Measurements from ENCODE around the gene ARL13A.
"Not testable (repeated sequence)": the region's sequence is repeated elsewhere in the genome, so short reads cannot be mapped to it uniquely, and the experiment has no call there.

ARL13A gene

GRCh38 chrX:100984818-100985217, 15.3 kb downstream of the ARL13A start:
- in situ Hi-C loops (cut with MboI; ENCODE audit: low sequenced_read_pairs) = no loop called here

- in situ Hi-C loops (cut with MboI; ENCODE audit: low sequenced_read_pairs) = no loop called here
Observed at GRCh38 chrX:100990139-100990538, 20.6 kb downstream of the ARL13A start.

- in situ Hi-C loops (cut with MboI; ENCODE audit: low sequenced_read_pairs) = no loop called here
Observed at GRCh38 chrX:100994352-100995281, 25.1 kb downstream of the ARL13A start.

GRCh38 chrX:100995469-100995868, 26.0 kb downstream of the ARL13A start:
- in situ Hi-C loops (cut with MboI; ENCODE audit: low sequenced_read_pairs) = no loop called here

GRCh38 chrX:100999451-100999850, 29.9 kb downstream of the ARL13A start:
- in situ Hi-C loops (cut with MboI; ENCODE audit: low sequenced_read_pairs) = no loop called here

GRCh38 chrX:101009090-101009489, 39.6 kb downstream of the ARL13A start:
- in situ Hi-C loops (cut with MboI; ENCODE audit: low sequenced_read_pairs) = no loop called here

- in situ Hi-C loops (cut with MboI; ENCODE audit: low sequenced_read_pairs) = not testable (repeated sequence)
Observed at GRCh38 chrX:101012031-101012430, 42.5 kb downstream of the ARL13A start.

GRCh38 chrX:101022020-101022419, 52.5 kb downstream of the ARL13A start:
- in situ Hi-C loops (cut with MboI; ENCODE audit: low sequenced_read_pairs) = no loop called here

- in situ Hi-C loops (cut with MboI; ENCODE audit: low sequenced_read_pairs) = no loop called here
Observed at GRCh38 chrX:101025126-101025525, 55.6 kb downstream of the ARL13A start.

- in situ Hi-C loops (cut with MboI; ENCODE audit: low sequenced_read_pairs) = no loop called here
Observed at GRCh38 chrX:101028562-101028961, 59.1 kb downstream of the ARL13A start.

- in situ Hi-C loops (cut with MboI; ENCODE audit: low sequenced_read_pairs) = no loop called here
Observed at GRCh38 chrX:101029665-101030064, 60.2 kb downstream of the ARL13A start.

- in situ Hi-C loops (cut with MboI; ENCODE audit: low sequenced_read_pairs) = no loop called here
Observed at GRCh38 chrX:101037231-101037630, 67.7 kb downstream of the ARL13A start.

GRCh38 chrX:101040197-101040596, 70.7 kb downstream of the ARL13A start:
- in situ Hi-C loops (cut with MboI; ENCODE audit: low sequenced_read_pairs) = no loop called here
